Mesenchymal stem cell (in vitro differentiated cells and primary cell): Measurements from ENCODE around the gene SNRPD3.

Source experiments
- DNase-seq: peaks from one replicate; pipeline ENCODE4 v3.0.0-alpha.2; 2013
- H2AFZ ChIP-seq: one replicate; pipeline ENCODE4 v1.6.1; 2013; ENCODE audit warnings: low read depth, mild to moderate bottlenecking, control low read depth, inconsistent platforms, low read length, moderate library complexity
- H2AK5ac ChIP-seq: 2 replicates; pipeline ENCODE4 v1.6.1; 2013; ENCODE audit warnings: low read length, moderate library complexity, mild to moderate bottlenecking, inconsistent platforms; ENCODE audit not compliant: severe bottlenecking
- H2BK120ac ChIP-seq: one replicate; pipeline ENCODE4 v1.6.1; 2013; ENCODE audit warnings: low read depth, mild to moderate bottlenecking, inconsistent platforms, low read length, moderate library complexity
- H2BK12ac ChIP-seq, 2 experiments: one replicate each; pipeline ENCODE4 v1.6.1; 2013; ENCODE audit warnings: inconsistent platforms in 2 of 2, low read length in 2 of 2, mild to moderate bottlenecking in 2 of 2, moderate library complexity in 2 of 2, control low read depth in 1 of 2
- H2BK15ac ChIP-seq: one replicate; pipeline ENCODE4 v1.6.1; 2013; ENCODE audit warnings: mild to moderate bottlenecking, low read depth, inconsistent platforms; ENCODE audit not compliant: poor library complexity, severe bottlenecking
- H2BK5ac ChIP-seq: 2 replicates; pipeline ENCODE4 v1.6.1; 2013; ENCODE audit warnings: low read depth, mild to moderate bottlenecking, low read length, control low read depth, inconsistent platforms; ENCODE audit not compliant: poor library complexity, severe bottlenecking
- H3K14ac ChIP-seq, 2 experiments: one replicate each; pipeline ENCODE4 v1.6.1; 2013; ENCODE audit warnings: inconsistent platforms in 2 of 2, low read length in 2 of 2, control low read depth in 1 of 2, mild to moderate bottlenecking in 1 of 2, moderate library complexity in 1 of 2
- H3K18ac ChIP-seq, 2 experiments: one replicate each; pipeline ENCODE4 v1.6.1; 2013; ENCODE audit warnings: inconsistent platforms in 2 of 2, low read length in 2 of 2, control low read depth in 1 of 2, low read depth in 1 of 2, mild to moderate bottlenecking in 1 of 2
- H3K23ac ChIP-seq, 2 experiments: one replicate each; pipeline ENCODE4 v1.6.1; 2013; ENCODE audit warnings: inconsistent platforms in 2 of 2, low read length in 2 of 2, mild to moderate bottlenecking in 2 of 2, moderate library complexity in 2 of 2, control low read depth in 1 of 2
- H3K27ac ChIP-seq: 2 replicates; pipeline ENCODE4 v1.5.1; 2013; ENCODE audit warnings: mild to moderate bottlenecking, moderate library complexity, low read length, control low read depth, inconsistent platforms; ENCODE audit not compliant: poor library complexity, severe bottlenecking
- H3K27me3 ChIP-seq, 2 experiments: 2 replicates each; pipeline versions ENCODE4 v1.6.1 to v1.7.0; 2013; ENCODE audit warnings: low read length in 2 of 2, mild to moderate bottlenecking in 2 of 2, moderate library complexity in 2 of 2, control low read depth in 1 of 2, inconsistent platforms in 1 of 2; ENCODE audit not compliant: control insufficient read depth in 1 of 2, insufficient read depth in 1 of 2
- H3K36me3 ChIP-seq, 2 experiments: 2 replicates each; pipeline versions ENCODE4 v1.6.1 to v1.7.0; 2013; ENCODE audit warnings: low read length in 2 of 2, control low read depth in 1 of 2, inconsistent platforms in 1 of 2, low read depth in 1 of 2, mild to moderate bottlenecking in 1 of 2; ENCODE audit not compliant: insufficient read depth in 2 of 2, control insufficient read depth in 1 of 2
- H3K4ac ChIP-seq, 2 experiments: one replicate each; pipeline ENCODE4 v1.6.1; 2013; ENCODE audit warnings: inconsistent platforms in 2 of 2, low read length in 2 of 2, mild to moderate bottlenecking in 2 of 2, moderate library complexity in 2 of 2, control low read depth in 1 of 2, low read depth in 1 of 2
- H3K4me1 ChIP-seq: 2 replicates; pipeline ENCODE4 v1.6.1; 2013; ENCODE audit warnings: low read depth, low read length, control low read depth; ENCODE audit not compliant: control insufficient read depth, insufficient read depth
- H3K4me2 ChIP-seq: 2 replicates; pipeline ENCODE4 v1.6.1; 2013; ENCODE audit warnings: low read length, mild to moderate bottlenecking, inconsistent platforms; ENCODE audit not compliant: poor library complexity, severe bottlenecking
- H3K4me3 ChIP-seq, 2 experiments: 2 replicates each; pipeline versions ENCODE4 v1.5.1 to v1.7.0; 2013; ENCODE audit warnings: low read length in 2 of 2, mild to moderate bottlenecking in 2 of 2, control low read depth in 1 of 2, low read depth in 1 of 2; ENCODE audit not compliant: insufficient read depth in 1 of 2
- H3K79me1 ChIP-seq: replicated peaks from 2 replicates; pipeline ENCODE4 v1.6.1; 2013; ENCODE audit warnings: mild to moderate bottlenecking, control low read depth, low read length, inconsistent platforms; ENCODE audit not compliant: poor library complexity, severe bottlenecking
- H3K9ac ChIP-seq: 2 replicates; pipeline ENCODE4 v1.7.0; 2013; ENCODE audit warnings: mild to moderate bottlenecking, low read length, moderate library complexity
- H3K9me3 ChIP-seq: 2 replicates; pipeline ENCODE4 v1.7.0; 2013; ENCODE audit warnings: mild to moderate bottlenecking, low read length; ENCODE audit not compliant: control insufficient read depth
- H4K8ac ChIP-seq: one replicate; pipeline ENCODE4 v1.6.1; 2013; ENCODE audit warnings: inconsistent platforms, mild to moderate bottlenecking, low read length, moderate library complexity
- H4K91ac ChIP-seq: one replicate; pipeline ENCODE4 v1.6.1; 2013; ENCODE audit warnings: mild to moderate bottlenecking, low read length, inconsistent platforms
- WGBS: methylation state at CpG from one replicate; pipeline ENCODE4 v1.1.7; 2013; ENCODE audit warnings: mixed read lengths; 5-methylcytosine and 5-hydroxymethylcytosine counted together

SNRPD3 gene

DNA sequence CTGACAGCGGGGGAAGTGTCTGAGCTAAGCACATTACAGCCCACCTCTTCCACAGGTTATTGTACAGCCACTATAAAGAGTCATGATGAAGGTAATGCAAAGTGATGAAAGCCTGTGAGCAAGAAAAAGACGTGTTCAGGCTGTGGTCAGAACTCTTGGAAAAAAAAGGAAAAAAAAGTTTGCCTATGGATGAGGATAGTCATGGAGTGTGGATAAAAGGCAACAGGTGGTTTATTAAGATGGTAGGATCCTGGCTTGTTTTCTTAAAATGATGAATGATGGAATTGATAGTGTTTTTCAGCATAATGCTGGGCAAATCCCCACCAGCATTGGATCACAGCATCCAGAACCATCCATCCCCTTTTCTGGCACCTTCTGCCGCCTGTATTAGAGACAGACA, 37.6 kb upstream of the SNRPD3 start:
- Histone ChIP-seq H2BK5ac (no peak overlapping the region), H3K27me3 (peaks cover 0 to 10% of the 10 kb centered on the region in 2 experiments), H3K4me2 (no peak overlapping the region), H3K4me3 (no peak overlapping the region), H4K91ac (no peak overlapping the region), H3K36me3 (no peaks in the 10 kb centered on the region), H3K9me3 (no peaks in the 10 kb centered on the region), H2AK5ac (no peak overlapping the region), H4K8ac (no peak overlapping the region), H3K27ac (no peak overlapping the region), H3K9ac (no peak overlapping the region), H2AFZ (no peak overlapping the region), H3K23ac (no peak overlapping the region), H2BK120ac (no peak overlapping the region), H3K4ac (no peak overlapping the region), H3K4me1 (peaks cover 14% of the 10 kb centered on the region), H2BK15ac (no peak overlapping the region), H3K79me1 (no peaks in the 10 kb centered on the region), H2BK12ac (no peak overlapping the region), H3K18ac (no peak overlapping the region), H3K14ac (no peak overlapping the region)
- DNase-seq: no peak
- WGBS: 85% methylated on average over 3 of the region's 3 CpGs

DNA sequence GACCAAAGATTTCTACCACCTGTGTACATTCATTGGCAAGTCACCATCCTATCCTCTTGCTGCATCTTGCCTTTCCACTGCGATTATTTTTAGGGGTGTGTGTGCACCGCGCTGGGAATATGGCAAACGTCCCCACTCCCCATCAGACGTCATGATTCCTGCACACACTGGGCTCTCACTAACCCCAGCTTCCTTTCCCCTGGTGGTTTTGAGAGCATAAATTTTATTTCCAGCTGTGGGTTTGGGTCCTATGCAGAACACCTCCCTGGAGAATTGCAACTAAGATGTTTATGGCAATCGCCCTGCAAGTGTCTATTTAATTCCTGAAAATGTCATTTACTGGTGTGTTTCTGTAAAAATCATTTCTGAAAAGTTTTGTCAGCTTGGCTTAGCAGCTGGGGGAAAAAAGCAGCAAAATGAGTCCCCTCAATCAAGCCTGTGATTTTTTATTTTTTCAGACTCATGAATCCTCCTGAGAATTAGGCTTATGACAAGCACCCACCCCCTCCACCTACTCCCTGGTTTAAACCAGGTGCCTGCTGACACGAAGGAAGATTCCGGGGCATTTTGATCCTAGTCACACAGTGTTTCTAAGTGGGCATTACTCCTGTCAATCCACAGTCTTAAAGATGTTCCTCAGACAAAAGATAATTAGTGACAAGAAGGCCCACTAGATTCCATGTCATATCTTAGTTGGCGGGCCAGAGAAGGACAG, 36.9 kb upstream of the SNRPD3 start:
- Histone ChIP-seq H3K27me3 (peaks cover 0 to 10% of the 10 kb centered on the region in 2 experiments), H3K36me3 (no peaks in the 10 kb centered on the region), H2BK15ac (no peak overlapping the region), H2BK5ac (no peak overlapping the region), H3K4me1 (peaks cover 14% of the 10 kb centered on the region), H3K4ac (no peak overlapping the region), H2AK5ac (no peak overlapping the region), H2BK120ac (no peak overlapping the region), H3K9me3 (no peaks in the 10 kb centered on the region), H3K23ac (no peak overlapping the region), H3K4me2 (no peak overlapping the region), H3K4me3 (no peak overlapping the region), H3K79me1 (no peaks in the 10 kb centered on the region), H2AFZ (no peak overlapping the region), H3K9ac (no peak overlapping the region), H2BK12ac (no peak overlapping the region), H4K91ac (no peak overlapping the region), H3K27ac (no peak overlapping the region), H4K8ac (no peak overlapping the region), H3K18ac (no peak overlapping the region), H3K14ac (no peak overlapping the region)
- no peak for DNase-seq
- WGBS: 89% methylated on average over 6 of the region's 9 CpGs

DNA sequence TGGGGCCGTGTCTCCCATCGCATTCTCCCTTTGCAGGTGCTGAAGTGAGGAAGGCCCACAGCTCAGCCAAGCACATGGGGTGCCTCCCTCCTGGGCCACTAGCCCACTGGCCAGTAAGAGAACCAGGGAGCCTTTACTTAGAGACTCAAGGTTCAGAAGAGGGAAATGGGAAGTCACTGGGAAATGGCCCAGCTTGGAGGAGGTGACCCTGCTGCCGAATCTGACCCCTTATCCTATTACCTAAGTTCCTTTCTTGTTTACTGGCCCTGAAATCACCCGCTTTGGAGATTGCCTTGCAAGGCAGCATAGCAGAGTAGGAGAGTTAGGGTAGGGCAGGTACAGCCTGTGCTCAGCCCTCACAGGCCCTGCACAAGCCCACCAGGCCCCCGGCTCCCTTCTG, 36.3 kb upstream of the SNRPD3 start:
- H3K9me3 ChIP-seq: no peaks in the 10 kb centered on the region
- no peaks in the 10 kb centered on the region for H3K36me3 ChIP-seq
- peaks cover 0 to 10% of the 10 kb centered on the region in 2 experiments for H3K27me3 ChIP-seq
- H3K14ac ChIP-seq: no peak overlapping the region
- H3K4me1 ChIP-seq: peaks cover 9% of the 10 kb centered on the region
- H2BK120ac ChIP-seq: no peak overlapping the region
- no peak overlapping the region for H3K23ac ChIP-seq
- 95% methylated on average over 4 of the region's 5 CpGs for WGBS
- no peaks in the 10 kb centered on the region for H3K79me1 ChIP-seq
- no peak overlapping the region for H3K9ac ChIP-seq
- no peak overlapping the region for H3K18ac ChIP-seq
- H2BK5ac ChIP-seq: no peak overlapping the region
- peak overlapping the region; percentile 5 to 15 for H2BK12ac ChIP-seq
- no peak for DNase-seq
- H4K8ac ChIP-seq: no peak overlapping the region
- no peak overlapping the region for H2BK15ac ChIP-seq
- H2AFZ ChIP-seq: no peak overlapping the region
- H4K91ac ChIP-seq: no peak overlapping the region
- H2AK5ac ChIP-seq: no peak overlapping the region
- no peak overlapping the region for H3K4me3 ChIP-seq
- H3K4ac ChIP-seq: no peak overlapping the region
- no peak overlapping the region for H3K4me2 ChIP-seq
- no peak overlapping the region for H3K27ac ChIP-seq

DNA sequence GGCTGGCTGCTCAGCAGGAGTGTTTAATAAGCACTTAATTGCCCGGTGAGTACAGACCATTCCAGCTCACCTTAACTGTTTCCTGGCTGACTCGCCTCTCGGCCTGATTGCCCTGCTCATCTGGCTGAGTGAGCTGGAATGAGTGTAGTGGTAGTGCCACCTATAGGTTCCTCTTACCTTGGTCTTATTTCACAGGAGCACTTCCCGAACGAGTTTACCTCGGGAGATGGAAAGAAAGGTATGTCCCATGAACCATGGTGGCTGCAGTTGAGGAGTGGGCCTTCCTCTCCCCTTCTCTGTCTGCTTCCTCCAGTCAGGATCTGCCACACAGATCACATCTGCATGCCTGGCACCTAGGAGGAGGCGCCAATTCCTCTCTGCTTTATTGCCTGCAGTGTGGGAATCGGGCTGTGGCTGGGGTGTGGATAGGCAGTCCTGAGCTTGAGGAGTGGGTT, 34.0 kb upstream of the SNRPD3 start:
- no peaks in the 10 kb centered on the region for H3K79me1 ChIP-seq
- peak overlapping the region in 1 of 2 experiments; percentile 45 for H3K14ac ChIP-seq
- no peak overlapping the region for H2BK5ac ChIP-seq
- H2BK120ac ChIP-seq: no peak overlapping the region
- DNase-seq: peak; percentile 53
- H2BK15ac ChIP-seq: no peak overlapping the region
- H4K8ac ChIP-seq: no peak overlapping the region
- no peak overlapping the region for H3K18ac ChIP-seq
- H2AFZ ChIP-seq: no peak overlapping the region
- WGBS: 32% methylated on average over 8 of the region's 8 CpGs
- H3K27ac ChIP-seq: no peak overlapping the region
- peak overlapping the region; percentile 0 for H3K9ac ChIP-seq
- H3K4ac ChIP-seq: no peak overlapping the region
- H2BK12ac ChIP-seq: peak overlapping the region in 1 of 2 experiments; percentile 61
- H3K4me1 ChIP-seq: peaks cover 8% of the 10 kb centered on the region
- H3K4me2 ChIP-seq: no peak overlapping the region
- peaks cover 0 to 4% of the 10 kb centered on the region in 2 experiments for H3K27me3 ChIP-seq
- no peak overlapping the region for H3K4me3 ChIP-seq
- no peak overlapping the region for H2AK5ac ChIP-seq
- H4K91ac ChIP-seq: no peak overlapping the region
- no peaks in the 10 kb centered on the region for H3K9me3 ChIP-seq
- no peaks in the 10 kb centered on the region for H3K36me3 ChIP-seq
- no peak overlapping the region for H3K23ac ChIP-seq
